SJCRH30 (cell line): ENCODE results near the gene AMPD1. TPM values are rescaled to one million over a fixed set of nuclear protein-coding genes. Genes with fewer than 3 reads are reported as not detected.

Experiments used
- DNase-seq, 2 experiments: peaks; one replicate each; pipeline ENCODE4 v3.0.0-alpha.2; 2015 to 2020
- H3K27ac ChIP-seq: fragments of 250-450 bp; sonication (Bioruptor Pico); 2 replicates; pipeline ENCODE4 v1.5.1; 2020; ENCODE audit warnings: mild to moderate bottlenecking, moderate library complexity
- H3K27me3 ChIP-seq: fragments of 250-450 bp; sonication (Bioruptor Pico); 2 replicates; pipeline ENCODE4 v1.5.1; 2020; ENCODE audit warnings: mild to moderate bottlenecking, moderate library complexity
- H3K36me3 ChIP-seq: fragments of 250-450 bp; sonication (Bioruptor Pico); 2 replicates; pipeline ENCODE4 v1.5.1; 2020; ENCODE audit warnings: mild to moderate bottlenecking, moderate library complexity
- H3K4me1 ChIP-seq: fragments of 250-450 bp; sonication (Bioruptor Pico); 2 replicates; pipeline ENCODE4 v1.5.1; 2020; ENCODE audit warnings: mild to moderate bottlenecking, moderate library complexity
- H3K4me3 ChIP-seq: fragments of 250-450 bp; sonication (Bioruptor Pico); 2 replicates; pipeline ENCODE4 v1.5.1; 2020; ENCODE audit warnings: mild to moderate bottlenecking, moderate library complexity
- H3K9me3 ChIP-seq: fragments of 250-450 bp; sonication (Bioruptor Pico); replicated peaks from 2 replicates; pipeline ENCODE4 v1.5.1; 2020; ENCODE audit warnings: mild to moderate bottlenecking, moderate library complexity
- total RNA-seq: library from RNA; depleted of rRNA; stranded (reverse); fragments of >200 nt; shearing (Covaris generic); gene quantifications from 2 replicates; pipeline ENCODE4 v1.2.3, GENCODE V29; 2014

The AMPD1 gene
- total RNA-seq, 1 experiment from 2014 or later: not detected

DNA sequence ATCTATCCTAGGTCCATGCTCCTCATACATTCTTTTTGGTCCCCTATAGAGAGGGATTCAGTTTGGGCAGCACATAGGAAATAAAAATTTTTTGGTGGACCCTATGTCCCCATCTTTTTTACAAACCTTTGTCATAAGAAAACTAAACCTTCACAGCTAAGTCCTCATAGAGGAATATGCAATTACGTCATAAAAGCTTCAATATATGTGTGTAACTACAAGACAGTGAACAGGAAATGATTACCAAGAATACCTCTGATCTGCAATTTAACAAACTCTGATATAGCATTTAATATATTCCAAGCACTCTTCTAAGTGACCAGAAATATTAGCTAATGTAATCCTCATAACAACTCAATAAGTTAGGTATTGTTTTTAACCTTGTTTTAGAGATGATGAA lies 19.2 kb downstream of the AMPD1 start:
- H3K4me1 ChIP-seq: no peaks in the 10 kb centered on the region

DNA sequence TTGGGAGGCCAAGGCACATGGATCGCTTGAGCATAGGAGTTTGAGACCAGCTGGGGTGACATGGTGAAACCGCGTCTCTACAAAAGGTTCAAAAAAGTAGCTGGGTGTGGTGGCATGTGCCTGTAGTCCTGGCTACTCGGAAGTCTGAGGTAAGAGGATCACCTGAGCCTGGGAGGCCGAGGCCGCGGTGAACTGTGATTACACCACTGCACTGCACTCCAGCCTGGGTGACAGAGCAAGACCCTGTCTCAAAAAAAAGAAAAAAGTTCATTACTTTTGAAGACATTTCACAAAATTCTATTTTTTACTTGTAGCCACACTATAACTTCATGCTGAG lies 23.4 kb downstream of the AMPD1 start:
- no peaks in the 10 kb centered on the region for H3K4me1 ChIP-seq
- H3K27ac ChIP-seq: no peak overlapping the region
- H3K4me3 ChIP-seq: no peak overlapping the region
- H3K36me3 ChIP-seq: no peaks in the 10 kb centered on the region
- no peaks in the 10 kb centered on the region for H3K27me3 ChIP-seq
- H3K9me3 ChIP-seq: no peaks in the 10 kb centered on the region
- DNase-seq: no peak

More for the DNA sequence above, 19.2 kb downstream of the AMPD1 start:
- Histone ChIP-seq H3K9me3 (no peaks in the 10 kb centered on the region), H3K27ac (no peak overlapping the region), H3K36me3 (no peaks in the 10 kb centered on the region), H3K4me3 (no peak overlapping the region), H3K27me3 (0 out of 2 replicates have a peak, but pooled peaks cover 2% of the 10 kb centered on the region)
- no peak for DNase-seq

DNA sequence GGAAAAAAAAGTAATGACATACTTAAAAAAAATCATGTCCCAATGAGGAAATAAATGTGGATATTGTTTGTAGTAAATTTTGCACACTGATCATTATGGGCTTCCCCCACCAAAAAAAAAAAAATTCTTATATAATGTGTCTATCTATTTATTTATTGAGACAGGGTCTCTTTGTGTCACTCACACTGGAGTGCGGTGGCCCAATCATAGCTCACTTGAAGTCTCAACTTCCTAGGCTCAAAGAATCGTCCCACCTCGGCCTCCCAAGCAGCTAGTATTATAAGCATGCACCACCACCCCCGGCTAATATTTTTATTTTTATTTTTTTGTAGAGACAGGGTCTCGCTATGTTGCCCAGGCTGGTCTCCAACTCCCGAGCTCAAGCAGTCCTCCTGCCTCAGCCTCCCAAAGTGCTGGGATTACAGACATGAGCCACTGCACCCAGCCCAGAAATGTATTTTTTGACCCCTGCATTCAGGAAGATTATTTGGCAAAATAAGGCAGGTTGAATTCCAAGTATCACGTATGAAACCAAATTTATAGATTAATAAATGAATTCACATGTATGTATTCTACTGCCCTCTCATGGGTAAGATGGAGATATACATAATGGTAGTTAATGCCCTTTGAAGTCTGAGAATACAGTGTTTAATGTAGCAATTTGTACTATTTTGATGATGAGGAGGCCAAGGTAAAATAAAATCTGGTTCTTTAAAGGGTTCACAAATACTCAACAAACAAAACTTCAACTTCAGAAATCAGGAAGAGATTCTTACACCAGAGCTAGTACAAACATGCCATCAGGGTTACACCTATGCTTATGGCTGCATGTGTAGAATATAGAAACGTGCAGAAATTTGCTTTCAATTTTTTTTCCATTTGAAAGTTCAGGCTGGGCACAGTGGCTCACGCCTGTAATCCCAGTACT lies 24.1 kb downstream of the AMPD1 start:
- Histone ChIP-seq H3K9me3 (no peaks in the 10 kb centered on the region), H3K27me3 (no peaks in the 10 kb centered on the region), H3K36me3 (no peaks in the 10 kb centered on the region), H3K4me3 (no peak overlapping the region), H3K4me1 (no peaks in the 10 kb centered on the region), H3K27ac (no peak overlapping the region)
- no peak for DNase-seq

DNA sequence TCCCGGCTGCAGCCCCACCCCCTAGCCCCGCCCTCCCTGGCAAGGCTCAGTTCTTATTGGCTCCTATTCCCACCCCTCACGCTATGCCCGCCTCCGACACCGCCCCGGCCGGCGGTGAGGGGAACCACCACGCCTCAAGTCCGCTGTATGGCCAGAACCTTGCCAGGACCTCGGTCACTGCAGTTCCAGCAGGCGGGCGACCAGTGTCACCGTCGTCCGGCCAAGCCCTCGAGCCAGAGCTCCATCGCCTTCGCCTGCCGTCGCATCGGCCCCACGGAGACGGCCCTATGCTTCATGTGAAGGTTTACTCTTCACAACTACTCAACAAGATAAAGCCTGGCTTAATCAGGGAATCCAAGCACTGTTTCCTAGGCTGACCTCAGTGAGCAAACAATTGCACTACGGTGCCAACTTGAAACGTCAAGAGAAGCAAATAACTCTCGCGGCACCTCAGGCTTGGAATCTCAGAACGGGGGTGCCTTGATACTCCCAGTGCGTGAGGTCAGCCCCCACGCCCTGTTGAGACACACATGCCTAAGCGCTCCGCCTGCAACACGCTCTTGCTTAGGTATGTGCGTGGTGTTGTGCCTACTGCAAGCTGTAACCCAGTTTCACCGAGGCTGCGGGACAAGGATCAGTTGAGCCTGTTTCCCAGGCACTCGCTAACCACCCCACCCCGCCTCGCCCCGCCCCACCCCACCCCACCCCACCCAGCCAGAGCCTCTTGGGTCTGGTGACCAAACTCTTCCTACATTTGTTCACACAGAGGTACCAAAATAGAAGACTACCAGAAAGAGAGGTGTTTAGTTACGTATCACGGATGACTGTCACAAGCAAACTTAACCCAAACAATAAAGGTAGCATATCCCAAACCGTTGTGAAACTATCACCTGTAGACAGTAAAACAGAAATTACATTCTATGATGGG lies 25.0 kb downstream of the AMPD1 start:
- no peak overlapping the region for H3K27ac ChIP-seq
- DNase-seq: peak; percentile 82 to 85
- H3K9me3 ChIP-seq: no peaks in the 10 kb centered on the region
- H3K4me3 ChIP-seq: peak overlapping the region; percentile 71
- no peaks in the 10 kb centered on the region for H3K36me3 ChIP-seq
- H3K27me3 ChIP-seq: no peaks in the 10 kb centered on the region
- no peaks in the 10 kb centered on the region for H3K4me1 ChIP-seq

DNA sequence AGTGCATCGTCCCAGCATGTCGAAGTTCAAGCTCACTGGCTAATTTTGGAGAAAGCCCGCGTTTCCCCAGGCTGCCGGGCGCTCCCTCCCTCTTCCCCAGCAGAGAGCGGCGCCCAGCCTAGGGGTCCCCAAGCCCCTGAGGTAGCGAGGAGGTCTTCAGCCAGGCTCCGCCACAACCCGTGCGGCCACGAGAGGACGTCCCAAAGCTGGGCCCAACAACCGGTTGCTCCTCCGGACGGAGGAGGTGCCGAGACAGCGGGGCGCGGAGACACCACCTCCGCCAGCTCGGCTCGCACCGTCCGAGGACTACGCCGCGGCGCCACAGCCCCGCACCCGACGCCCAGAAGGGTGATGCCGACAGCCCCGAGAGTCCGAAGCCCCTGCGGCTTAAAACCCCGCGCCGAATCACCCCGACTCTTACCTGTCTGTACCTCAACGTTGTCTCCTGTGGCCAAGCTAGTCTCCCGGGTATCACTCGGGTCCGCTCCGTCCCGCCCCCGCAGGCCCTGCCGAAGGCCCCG lies 25.7 kb downstream of the AMPD1 start, which contains the start of gene DENND2C:
Gene DENND2C (minus strand): TSS at position 488 of the 521 bp plus-strand sequence. CDS start 44,065 bp downstream, outside the sequence.
- no peaks in the 10 kb centered on the region for H3K4me1 ChIP-seq
- H3K27me3 ChIP-seq: no peaks in the 10 kb centered on the region
- no peaks in the 10 kb centered on the region for H3K36me3 ChIP-seq
- H3K9me3 ChIP-seq: no peaks in the 10 kb centered on the region
- DNase-seq: no peak
- no peak within 1 kb of the TSS for H3K27ac ChIP-seq
- H3K4me3 ChIP-seq: peak within 1 kb of the TSS; percentile 71

DNA sequence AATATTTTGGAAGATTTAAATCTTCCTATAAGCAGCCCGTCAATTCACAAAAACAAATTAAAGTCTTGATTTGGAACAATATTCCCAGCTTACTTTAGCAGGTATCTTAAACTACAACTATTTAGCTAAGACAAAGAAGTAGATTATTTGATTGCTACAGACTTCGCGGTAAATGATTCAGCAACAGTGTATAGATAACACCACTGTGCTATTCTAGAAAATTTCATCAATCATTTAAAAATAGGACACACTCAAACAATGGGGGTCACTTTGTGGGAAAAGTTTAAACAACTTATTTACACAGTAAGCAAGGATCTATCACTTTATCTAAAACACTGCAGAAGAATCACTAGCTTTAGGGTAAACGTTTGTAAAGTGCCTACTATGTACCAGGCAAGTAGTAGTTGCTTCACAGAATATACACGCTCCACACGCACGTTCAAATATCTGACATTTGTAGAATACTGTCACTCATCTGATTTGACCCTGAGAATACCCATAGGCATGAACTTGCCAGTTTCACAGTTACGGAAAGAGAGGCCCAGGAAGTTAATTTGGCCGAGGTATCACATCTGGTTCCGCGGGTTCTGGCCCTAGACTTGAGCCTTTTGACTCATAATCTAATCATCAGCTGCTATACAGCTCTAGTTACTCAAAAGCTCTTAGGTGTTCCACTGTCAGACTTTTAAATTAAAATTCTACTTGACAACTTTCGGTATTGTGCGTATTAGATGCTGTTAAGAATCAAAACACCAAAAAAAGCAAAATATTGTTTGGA lies 26.4 kb downstream of the AMPD1 start:
- peak overlapping the region; percentile 71 for H3K4me3 ChIP-seq
- H3K4me1 ChIP-seq: no peaks in the 10 kb centered on the region
- no peak for DNase-seq
- H3K9me3 ChIP-seq: no peaks in the 10 kb centered on the region
- no peaks in the 10 kb centered on the region for H3K36me3 ChIP-seq
- no peak overlapping the region for H3K27ac ChIP-seq
- no peaks in the 10 kb centered on the region for H3K27me3 ChIP-seq

DNA sequence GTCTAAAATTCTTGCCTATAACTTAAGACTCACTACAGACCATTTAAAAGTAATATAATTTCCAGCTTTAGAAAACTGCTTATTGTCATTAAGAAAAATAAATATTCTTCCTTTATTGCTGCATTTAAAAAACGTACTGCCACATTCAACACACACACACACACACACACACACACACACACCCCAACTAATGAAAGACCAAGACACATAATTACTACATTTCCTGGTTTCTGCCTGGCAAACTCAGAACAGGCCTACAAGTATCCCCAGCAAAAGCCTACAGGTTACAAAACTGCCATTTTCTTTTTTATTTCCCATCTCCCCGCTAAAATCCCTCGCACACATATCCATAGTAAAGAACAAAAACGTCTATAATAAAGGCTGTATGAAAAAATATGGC lies 27.0 kb downstream of the AMPD1 start:
- DNase-seq: no peak
- Histone ChIP-seq H3K27ac (no peak overlapping the region), H3K9me3 (no peaks in the 10 kb centered on the region), H3K4me1 (no peaks in the 10 kb centered on the region), H3K36me3 (no peaks in the 10 kb centered on the region), H3K4me3 (no peak overlapping the region), H3K27me3 (no peaks in the 10 kb centered on the region)

DNA sequence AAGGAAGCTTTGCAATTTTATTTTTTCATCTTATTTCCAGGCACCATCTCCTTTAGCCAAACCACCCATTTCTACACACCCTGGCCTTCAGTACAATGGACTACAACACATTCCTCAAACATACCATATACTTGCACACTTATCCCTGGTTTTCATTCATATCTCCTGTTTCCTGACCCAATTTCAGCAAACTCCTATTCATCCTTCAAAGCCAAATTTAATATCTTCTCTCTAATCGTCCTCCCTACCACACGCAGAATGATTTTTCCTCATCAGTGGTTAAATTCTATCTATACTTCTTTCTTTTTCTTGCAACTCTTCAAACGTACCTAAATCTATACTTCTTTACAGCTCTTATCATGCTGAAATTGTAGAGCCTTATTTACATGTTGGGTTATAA lies 28.4 kb downstream of the AMPD1 start:
- DNase-seq: no peak
- H3K4me3 ChIP-seq: no peak overlapping the region
- no peaks in the 10 kb centered on the region for H3K36me3 ChIP-seq
- no peaks in the 10 kb centered on the region for H3K4me1 ChIP-seq
- no peaks in the 10 kb centered on the region for H3K9me3 ChIP-seq
- no peaks in the 10 kb centered on the region for H3K27me3 ChIP-seq
- no peak overlapping the region for H3K27ac ChIP-seq

DNA sequence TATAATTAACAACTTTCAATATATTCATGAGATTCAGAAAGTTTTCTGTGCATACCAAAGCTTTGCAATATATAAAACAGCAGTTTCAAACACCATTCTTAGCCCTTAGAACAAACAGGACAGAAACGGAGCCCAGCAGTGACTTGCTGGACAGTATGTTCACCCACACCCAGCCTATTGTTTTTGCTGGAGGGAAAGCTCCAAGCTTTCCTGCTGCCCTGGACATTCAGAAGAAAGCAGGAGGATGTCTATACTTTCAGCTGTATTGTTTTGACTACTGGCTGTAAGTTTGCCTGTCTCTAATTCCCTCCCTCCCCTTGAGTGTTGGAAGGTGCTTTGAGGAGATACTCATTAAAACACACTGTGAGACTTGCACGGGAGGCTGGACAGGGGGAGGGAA lies 35.1 kb downstream of the AMPD1 start:
- no peak for DNase-seq
- no peak overlapping the region for H3K4me3 ChIP-seq
- H3K9me3 ChIP-seq: no peaks in the 10 kb centered on the region
- no peaks in the 10 kb centered on the region for H3K36me3 ChIP-seq
- H3K27ac ChIP-seq: no peak overlapping the region
- no peaks in the 10 kb centered on the region for H3K4me1 ChIP-seq
- no peaks in the 10 kb centered on the region for H3K27me3 ChIP-seq

DNA sequence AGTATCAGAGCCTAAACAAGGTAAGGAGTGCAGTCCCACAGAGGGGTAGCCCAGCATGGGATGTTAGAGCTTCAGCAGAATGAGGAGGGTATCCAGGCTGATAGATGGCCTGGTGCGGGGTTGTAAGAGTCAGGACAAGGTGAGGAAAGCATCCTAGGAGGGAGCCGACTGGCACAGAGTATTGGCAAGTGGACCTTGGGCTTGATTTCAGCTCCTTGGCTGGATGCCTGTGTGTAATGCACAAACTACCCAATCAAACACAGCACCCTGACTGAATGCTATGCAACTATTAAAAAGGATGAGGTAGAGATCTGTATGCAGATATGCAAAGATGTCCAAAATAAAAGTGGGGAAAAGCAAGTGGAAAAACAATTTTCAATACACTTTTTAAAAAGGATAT lies 43.5 kb downstream of the AMPD1 start:
- no peak overlapping the region for H3K4me3 ChIP-seq
- H3K27ac ChIP-seq: no peak overlapping the region
- no peaks in the 10 kb centered on the region for H3K9me3 ChIP-seq
- DNase-seq: no peak
- no peaks in the 10 kb centered on the region for H3K36me3 ChIP-seq
- H3K4me1 ChIP-seq: no peaks in the 10 kb centered on the region
- H3K27me3 ChIP-seq: no peaks in the 10 kb centered on the region

DNA sequence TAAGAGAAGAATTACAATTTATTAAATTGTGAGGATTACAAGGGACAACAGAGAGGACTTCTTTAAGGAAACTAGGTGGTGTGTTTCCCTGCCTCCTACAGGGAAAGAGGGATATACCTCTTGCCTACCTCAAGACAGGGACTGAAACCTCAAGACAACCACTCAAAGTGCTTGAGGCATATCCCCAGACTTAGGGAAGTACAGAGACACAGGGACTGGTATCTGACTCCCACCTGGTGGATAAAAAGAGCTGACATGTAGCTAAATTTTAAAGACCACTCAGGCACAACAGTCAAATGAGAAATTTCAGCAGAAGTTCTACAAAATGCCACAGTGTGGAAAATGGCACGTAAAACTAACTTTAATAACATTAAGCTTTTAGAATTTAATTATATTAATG lies 46.8 kb downstream of the AMPD1 start:
- Histone ChIP-seq H3K4me3 (no peak overlapping the region), H3K9me3 (no peaks in the 10 kb centered on the region), H3K4me1 (no peaks in the 10 kb centered on the region), H3K27me3 (no peaks in the 10 kb centered on the region), H3K27ac (no peak overlapping the region), H3K36me3 (no peaks in the 10 kb centered on the region)
- peak in 1 of 2 experiments; percentile 6 for DNase-seq

DNA sequence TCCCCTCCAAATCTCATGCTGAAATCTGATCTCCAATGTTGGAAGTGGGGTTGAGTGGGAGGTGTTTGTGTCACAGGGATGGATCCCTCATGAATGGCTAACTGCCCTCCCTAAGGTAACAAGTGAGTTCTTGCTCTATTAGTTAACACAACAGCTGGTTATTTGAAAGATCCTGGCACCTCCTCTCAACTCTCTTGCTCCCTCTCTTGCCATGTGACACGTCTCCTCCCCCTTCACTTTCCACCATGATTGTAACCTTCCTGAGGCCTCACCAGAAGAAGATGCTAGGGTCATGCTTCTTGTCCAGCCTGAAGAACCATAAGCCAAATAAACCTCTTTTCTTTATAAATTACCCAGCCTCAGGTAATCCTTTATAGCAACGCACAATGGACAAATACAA lies 54.0 kb downstream of the AMPD1 start:
- Histone ChIP-seq H3K27ac (no peak overlapping the region), H3K36me3 (no peaks in the 10 kb centered on the region), H3K4me3 (no peak overlapping the region), H3K4me1 (no peaks in the 10 kb centered on the region), H3K9me3 (no peaks in the 10 kb centered on the region), H3K27me3 (no peaks in the 10 kb centered on the region)
- DNase-seq: no peak

DNA sequence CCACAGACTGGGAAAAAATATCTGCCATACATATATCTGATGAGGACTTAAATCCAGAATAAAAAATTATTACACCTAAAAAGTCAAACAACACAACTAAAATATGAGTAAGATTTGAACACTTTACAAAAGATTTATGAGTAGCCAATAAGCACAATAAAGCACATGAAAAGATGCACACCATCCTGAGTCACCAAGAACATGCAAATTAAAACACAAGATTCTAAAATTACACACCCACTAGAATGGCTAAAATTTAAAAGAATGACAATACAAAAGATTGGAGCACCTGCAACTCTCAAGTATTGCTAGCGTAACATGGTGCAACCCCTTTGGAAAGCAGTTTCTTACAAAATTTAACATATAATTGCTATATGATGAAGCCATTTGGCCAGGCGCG lies 56.4 kb downstream of the AMPD1 start:
- no peak for DNase-seq
- H3K4me3 ChIP-seq: no peak overlapping the region
- H3K27ac ChIP-seq: no peak overlapping the region
- no peaks in the 10 kb centered on the region for H3K27me3 ChIP-seq
- no peaks in the 10 kb centered on the region for H3K9me3 ChIP-seq
- H3K4me1 ChIP-seq: no peaks in the 10 kb centered on the region
- no peaks in the 10 kb centered on the region for H3K36me3 ChIP-seq

DNA sequence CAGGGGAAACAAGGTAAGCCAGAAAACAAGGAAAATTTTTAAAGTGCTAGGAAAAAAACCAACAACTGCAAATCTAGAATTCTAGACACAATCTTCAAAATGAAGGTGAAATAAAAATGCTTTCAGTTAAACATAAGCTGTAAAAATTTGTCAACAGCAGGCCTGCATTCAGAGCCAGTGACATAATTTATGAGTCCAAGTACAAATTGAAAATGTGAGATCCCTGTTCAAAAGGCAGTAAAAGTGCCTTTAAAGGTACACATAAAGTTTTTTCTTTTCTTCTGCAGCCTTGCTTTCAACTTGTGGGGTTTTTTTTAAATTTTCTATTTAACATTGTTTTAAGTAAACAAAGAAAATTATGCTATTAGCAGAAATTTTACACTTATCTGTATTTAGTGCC lies 62.9 kb downstream of the AMPD1 start:
- no peak for DNase-seq
- no peaks in the 10 kb centered on the region for H3K36me3 ChIP-seq
- no peak overlapping the region for H3K27ac ChIP-seq
- H3K4me1 ChIP-seq: no peaks in the 10 kb centered on the region
- no peaks in the 10 kb centered on the region for H3K27me3 ChIP-seq
- H3K4me3 ChIP-seq: no peak overlapping the region
- H3K9me3 ChIP-seq: no peaks in the 10 kb centered on the region
